Hepatocyte (in vitro differentiated cells): ENCODE measurements around the gene CREBL2. TPM values are rescaled to one million over a fixed set of nuclear protein-coding genes. Genes with fewer than 3 reads are reported as not detected.
A peak's percentile ranks its signal among the peaks of the same experiment; 100 is the strongest.

Source experiments
- DNase-seq: peaks from one replicate; pipeline ENCODE4 v3.0.0-alpha.2; 2016; ENCODE audit warnings: low spot score
- H2AFZ ChIP-seq: fragments of 200-600 bp; sonication (generic); 2 replicates; pipeline ENCODE4 v1.6.0; 2016; ENCODE audit warnings: antibody characterized with exemption, mild to moderate bottlenecking
- H3K27ac ChIP-seq: fragments of 200-600 bp; sonication (generic); 2 replicates; pipeline ENCODE4 v1.5.1; 2016; ENCODE audit warnings: mild to moderate bottlenecking
- H3K27me3 ChIP-seq: fragments of 200-600 bp; sonication (generic); 2 replicates; pipeline ENCODE4 v1.6.1; 2016
- H3K36me3 ChIP-seq: fragments of 200-600 bp; sonication (generic); replicated peaks from 2 replicates; pipeline ENCODE4 v1.5.1; 2016; ENCODE audit warnings: low read depth; ENCODE audit not compliant: insufficient read depth
- H3K4me1 ChIP-seq: fragments of 200-600 bp; sonication (generic); 2 replicates; pipeline ENCODE4 v1.5.1; 2016; ENCODE audit warnings: mild to moderate bottlenecking, moderate library complexity; ENCODE audit not compliant: insufficient read depth
- H3K4me2 ChIP-seq: fragments of 200-600 bp; sonication (generic); 2 replicates; pipeline ENCODE4 v1.6.0; 2016
- H3K4me3 ChIP-seq: fragments of 200-600 bp; sonication (generic); 2 replicates; pipeline ENCODE4 v1.5.1; 2016; ENCODE audit warnings: mild to moderate bottlenecking
- H3K79me2 ChIP-seq: fragments of 200-600 bp; sonication (generic); 2 replicates; pipeline ENCODE4 v1.6.0; 2017; ENCODE audit warnings: mild to moderate bottlenecking
- H3K9me2 ChIP-seq: fragments of 200-600 bp; sonication (generic); replicated peaks from 2 replicates; pipeline ENCODE4 v1.6.0; 2017; ENCODE audit warnings: mild to moderate bottlenecking; ENCODE audit not compliant: insufficient read depth
- H3K9me3 ChIP-seq: fragments of 200-600 bp; sonication (generic); 2 replicates; pipeline ENCODE4 v1.5.1; 2016; ENCODE audit warnings: low read depth, mild to moderate bottlenecking
- H4K20me1 ChIP-seq: fragments of 200-600 bp; sonication (generic); 2 replicates; pipeline ENCODE4 v1.6.0; 2016; ENCODE audit warnings: mild to moderate bottlenecking; ENCODE audit not compliant: insufficient read depth, poor library complexity, severe bottlenecking
- CTCF ChIP-seq: fragments of 200-600 bp; sonication (generic); IDR thresholded peaks from 2 replicates; pipeline ENCODE4 v1.5.1; 2016; ENCODE audit warnings: antibody characterized with exemption, mild to moderate bottlenecking; ENCODE audit not compliant: poor library complexity
- EZH2 ChIP-seq: fragments of 200-600 bp; sonication (generic); IDR thresholded peaks from 2 replicates; pipeline ENCODE4 v1.6.1; 2016; ENCODE audit warnings: antibody characterized with exemption, mild to moderate bottlenecking, borderline replicate concordance
- EZH2phosphoT487 ChIP-seq: fragments of 200-600 bp; sonication (generic); IDR thresholded peaks from one replicate; pipeline ENCODE4 v1.6.1; 2018; ENCODE audit warnings: antibody characterized with exemption, mild to moderate bottlenecking, low read depth, moderate library complexity; ENCODE audit not compliant: unreplicated experiment, severe bottlenecking
- WGBS: methylation state at CpG from one replicate; pipeline ENCODE4 v1.1.6; 2016; ENCODE audit warnings: low lambda C conversion rate; ENCODE audit errors: missing lambda C conversion rate; 5-methylcytosine and 5-hydroxymethylcytosine counted together
- polyA plus RNA-seq: library from polyadenylated mRNA; unstranded; fragments of >200 nt; fragmentation: Nextera tagmentation; extraction: Ambion mirVana; gene quantifications from 2 replicates; pipeline ENCODE4 v1.2.1, GENCODE V29; 2016
- total RNA-seq: library from RNA; depleted of rRNA; stranded (reverse); fragments of >200 nt; gene quantifications from 2 replicates; pipeline ENCODE4 v1.2.3, GENCODE V29; 2014

Gene CREBL2
- total and polyA plus RNA-seq, 2 experiments from 2014 or later: 11.4 to 19.4 TPM

DNA sequence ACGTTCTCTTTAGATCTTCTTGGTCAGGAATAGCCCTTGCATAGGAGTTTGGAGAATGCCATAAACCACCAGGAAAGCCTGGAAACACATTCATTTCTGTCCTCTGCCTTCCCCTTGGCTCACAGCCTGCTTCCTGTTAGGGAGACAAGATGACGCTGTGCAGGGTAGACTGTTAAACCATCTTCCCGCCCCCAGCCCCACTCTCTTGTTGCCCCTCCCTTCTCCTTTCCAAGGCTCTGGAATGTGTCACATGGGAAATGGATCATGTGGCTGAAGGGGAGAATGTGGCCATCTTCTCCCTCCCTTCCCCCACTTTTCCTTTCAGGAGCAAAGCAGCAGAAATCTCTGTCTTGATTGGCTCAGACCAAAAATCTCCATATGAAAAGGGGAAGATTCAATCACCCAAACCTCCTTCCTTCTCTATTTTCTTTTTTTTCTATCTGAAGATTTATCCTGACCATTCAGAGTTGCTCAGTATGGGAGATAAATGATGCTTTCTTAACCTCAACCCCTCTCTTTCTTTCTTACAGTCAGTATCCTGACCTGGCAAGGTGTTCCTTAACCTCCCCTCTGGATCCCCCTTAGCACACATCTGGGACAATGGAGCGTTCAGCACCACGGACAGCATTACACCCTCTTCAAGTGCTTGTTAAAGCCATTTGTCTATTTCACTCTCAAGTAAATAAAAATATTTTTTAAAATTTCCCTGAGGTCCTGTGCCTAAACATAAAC, 72.9 kb downstream of the CREBL2 start:
- H4K20me1 ChIP-seq: no peaks in the 10 kb centered on the region
- no peaks in the 10 kb centered on the region for H3K9me3 ChIP-seq
- H3K79me2 ChIP-seq: no peaks in the 10 kb centered on the region
- H3K4me2 ChIP-seq: no peak overlapping the region
- peak; percentile 66 for DNase-seq
- no peaks in the 10 kb centered on the region for H3K36me3 ChIP-seq
- H3K27ac ChIP-seq: no peak overlapping the region
- H3K4me3 ChIP-seq: no peak overlapping the region
- H3K27me3 ChIP-seq: no peaks in the 10 kb centered on the region
- no peak for TF ChIP-seq EZH2phosphoT487
- H3K4me1 ChIP-seq: no peaks in the 10 kb centered on the region
- H3K9me2 ChIP-seq: no peaks in the 10 kb centered on the region
- H2AFZ ChIP-seq: no peak overlapping the region
- WGBS: 8% methylated on average over 5 of the region's 5 CpGs

DNA sequence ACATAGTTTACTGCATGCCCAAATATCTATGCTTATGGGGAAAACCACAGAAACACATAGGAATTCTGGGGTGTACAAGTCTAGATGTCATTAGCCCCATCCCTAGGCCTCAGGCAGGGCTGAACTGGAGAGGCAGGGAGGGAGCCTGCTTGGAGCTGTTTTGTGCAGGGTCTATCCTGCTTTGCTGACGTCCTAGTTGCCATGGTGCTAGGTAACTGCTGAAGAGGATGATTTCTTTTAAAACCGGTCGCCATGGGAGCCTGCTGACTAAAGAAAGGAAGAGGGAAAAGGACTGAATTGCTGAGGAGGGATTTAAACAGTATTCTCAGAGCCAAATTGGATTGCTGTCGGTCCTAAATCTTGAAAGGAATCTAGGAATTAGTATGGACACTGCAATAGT, 73.6 kb downstream of the CREBL2 start:
- no peaks in the 10 kb centered on the region for H4K20me1 ChIP-seq
- no peak for DNase-seq
- no peaks in the 10 kb centered on the region for H3K79me2 ChIP-seq
- no peaks in the 10 kb centered on the region for H3K36me3 ChIP-seq
- TF ChIP-seq EZH2phosphoT487 (no peak), CTCF (no peak), EZH2 (no peak)
- no peak overlapping the region for H3K4me3 ChIP-seq
- H3K27ac ChIP-seq: no peak overlapping the region
- H3K4me1 ChIP-seq: no peaks in the 10 kb centered on the region
- H2AFZ ChIP-seq: no peak overlapping the region
- no peak overlapping the region for H3K4me2 ChIP-seq
- no peaks in the 10 kb centered on the region for H3K9me2 ChIP-seq
- no peaks in the 10 kb centered on the region for H3K27me3 ChIP-seq
- 60% methylated on average over 4 of the region's 4 CpGs for WGBS
- H3K9me3 ChIP-seq: no peaks in the 10 kb centered on the region

DNA sequence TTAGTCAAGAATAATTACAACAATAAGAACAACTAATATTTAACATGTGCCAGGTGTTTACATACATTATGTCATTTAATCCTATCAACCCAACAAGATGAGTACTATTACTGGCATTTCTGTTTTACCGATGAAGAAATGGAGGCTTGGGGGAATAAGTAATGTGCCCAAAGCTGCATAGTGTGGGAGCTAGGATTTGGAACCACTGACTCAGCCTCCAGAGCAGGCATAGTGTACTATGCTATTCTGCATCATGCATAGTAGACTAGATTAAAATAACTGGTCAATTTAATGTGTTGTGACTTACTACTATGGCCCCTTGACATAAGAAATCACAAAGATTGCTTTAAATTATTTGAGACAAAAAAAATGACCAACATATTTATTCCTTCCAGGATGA, 74.8 kb downstream of the CREBL2 start:
- Histone ChIP-seq H3K4me2 (no peak overlapping the region), H2AFZ (no peak overlapping the region), H3K9me2 (no peaks in the 10 kb centered on the region), H3K9me3 (no peaks in the 10 kb centered on the region), H4K20me1 (no peaks in the 10 kb centered on the region), H3K27me3 (no peaks in the 10 kb centered on the region), H3K4me1 (no peaks in the 10 kb centered on the region), H3K27ac (no peak overlapping the region), H3K36me3 (no peaks in the 10 kb centered on the region), H3K4me3 (no peak overlapping the region), H3K79me2 (no peaks in the 10 kb centered on the region)
- no peak for TF ChIP-seq CTCF
- 97% methylated on average over 1 of the region's 1 CpG for WGBS
- DNase-seq: no peak

- no peak for DNase-seq
- Histone ChIP-seq H3K9me3 (no peaks in the 10 kb centered on the region), H3K4me2 (no peak overlapping the region), H3K9me2 (no peaks in the 10 kb centered on the region), H3K27ac (no peak overlapping the region), H3K4me1 (no peaks in the 10 kb centered on the region), H3K36me3 (no peaks in the 10 kb centered on the region), H4K20me1 (no peaks in the 10 kb centered on the region), H3K27me3 (no peaks in the 10 kb centered on the region), H3K4me3 (no peak overlapping the region), H2AFZ (no peak overlapping the region), H3K79me2 (no peaks in the 10 kb centered on the region)
- no peak for TF ChIP-seq EZH2
- no peak for TF ChIP-seq CTCF
- no peak for TF ChIP-seq EZH2phosphoT487
Observed at GRCh38 chr12:12686925-12687324, 75.2 kb downstream of the CREBL2 start.
